GM21367 (cell line): ENCODE data around the gene ARHGEF3.

Experiments used
- ATAC-seq: cut with Tn5 transposase; IDR thresholded peaks from one replicate; pipeline ENCODE4 v1.9.1; 2021; ENCODE audit not compliant: unreplicated experiment

Gene ARHGEF3

DNA sequence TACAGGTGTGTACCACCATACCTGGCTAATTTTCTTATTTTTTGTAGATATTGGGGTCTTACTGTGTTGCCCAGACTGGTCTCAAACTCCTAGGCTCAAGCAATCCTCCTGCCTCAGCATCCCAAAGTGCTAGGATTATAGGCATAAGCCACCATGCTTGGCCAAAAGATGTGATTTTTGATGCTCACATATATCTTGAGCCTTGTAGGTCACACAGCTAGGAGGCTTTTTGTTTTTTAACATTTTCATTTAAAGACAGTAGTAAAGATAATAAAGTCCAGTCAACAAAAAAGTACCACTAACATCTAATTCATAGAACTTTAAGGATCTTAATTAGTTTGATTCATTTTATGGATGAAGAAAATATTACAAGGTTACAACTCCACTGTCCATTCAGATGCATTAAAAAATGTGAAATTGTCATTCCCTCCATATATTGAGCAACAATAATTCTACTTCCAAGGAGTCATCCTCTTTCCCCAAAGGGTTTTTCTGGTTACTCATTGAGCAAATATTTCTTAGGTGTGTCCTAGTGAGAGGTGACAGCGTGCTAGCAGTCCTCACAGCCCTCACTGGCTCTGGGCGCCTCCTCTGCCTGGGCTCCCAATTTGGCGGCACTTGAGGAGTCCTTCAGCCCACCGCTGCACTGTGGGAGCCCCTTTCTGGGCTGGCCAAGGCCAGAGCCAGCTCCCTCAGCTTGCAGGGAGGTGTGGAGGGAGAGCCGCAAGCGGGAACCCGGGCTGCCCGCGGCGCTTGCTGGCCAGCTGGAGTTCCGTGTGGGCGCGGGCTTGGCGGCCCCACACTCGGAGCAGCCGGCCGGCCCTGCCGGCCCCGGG lies 110.4 kb downstream of the ARHGEF3 start:
- no peak for ATAC-seq

DNA sequence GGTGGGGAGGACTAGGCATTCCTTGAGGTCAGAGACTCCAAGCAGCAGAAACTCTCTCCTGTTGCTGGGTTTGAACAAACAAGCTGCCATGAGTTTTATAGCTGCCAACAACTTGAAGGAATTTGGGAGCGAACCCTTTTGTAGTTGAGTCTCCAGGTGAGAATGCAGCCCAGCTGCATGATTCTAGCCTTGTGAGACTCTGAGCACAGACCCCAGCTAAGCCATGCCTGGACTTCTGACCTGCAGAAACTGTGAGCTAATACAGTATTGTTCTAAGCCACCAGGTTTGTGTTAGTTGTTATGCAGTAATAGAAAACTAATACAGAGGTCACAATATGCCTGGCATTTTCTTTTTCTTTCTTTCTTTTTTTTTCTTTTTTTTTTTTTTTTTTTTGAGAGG lies 112.4 kb downstream of the ARHGEF3 start:
- ATAC-seq: no peak

DNA sequence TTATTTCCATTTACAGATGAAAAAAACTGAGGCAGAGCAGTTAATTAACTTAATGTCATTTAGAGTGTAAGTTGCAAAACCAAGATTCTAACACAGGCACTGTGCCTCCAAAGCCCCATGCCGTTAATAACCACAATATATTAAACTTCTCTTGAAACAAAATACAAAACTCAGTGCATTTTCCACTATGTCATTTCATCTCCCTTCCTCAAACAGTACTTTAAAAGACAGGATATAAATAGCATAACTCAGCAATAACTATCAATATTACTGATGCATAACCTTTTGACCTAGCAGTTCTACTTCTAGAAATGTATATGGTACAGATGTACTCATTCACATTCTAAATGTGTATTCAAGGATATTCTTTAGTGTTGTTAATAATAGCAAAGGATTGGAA lies 113.6 kb downstream of the ARHGEF3 start:
- ATAC-seq: no peak

DNA sequence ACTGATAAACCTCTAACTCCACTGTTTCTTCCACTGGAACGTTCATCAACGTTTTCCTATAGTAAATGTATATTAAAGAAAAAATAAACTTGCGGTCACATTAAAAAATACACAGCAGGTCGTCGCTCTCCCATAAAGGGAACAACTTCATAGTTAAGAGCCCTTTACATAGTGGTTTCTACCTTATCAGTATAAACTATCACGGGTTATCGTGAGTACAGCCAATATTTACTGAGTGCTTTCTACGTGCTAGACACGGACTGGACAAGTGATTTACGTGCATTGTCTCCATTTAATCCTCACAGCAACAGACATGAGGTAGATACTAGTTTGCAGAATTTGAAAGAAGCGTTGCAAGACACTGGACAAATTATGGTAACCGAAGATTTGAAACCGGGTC lies 117.7 kb downstream of the ARHGEF3 start:
- no peak for ATAC-seq

DNA sequence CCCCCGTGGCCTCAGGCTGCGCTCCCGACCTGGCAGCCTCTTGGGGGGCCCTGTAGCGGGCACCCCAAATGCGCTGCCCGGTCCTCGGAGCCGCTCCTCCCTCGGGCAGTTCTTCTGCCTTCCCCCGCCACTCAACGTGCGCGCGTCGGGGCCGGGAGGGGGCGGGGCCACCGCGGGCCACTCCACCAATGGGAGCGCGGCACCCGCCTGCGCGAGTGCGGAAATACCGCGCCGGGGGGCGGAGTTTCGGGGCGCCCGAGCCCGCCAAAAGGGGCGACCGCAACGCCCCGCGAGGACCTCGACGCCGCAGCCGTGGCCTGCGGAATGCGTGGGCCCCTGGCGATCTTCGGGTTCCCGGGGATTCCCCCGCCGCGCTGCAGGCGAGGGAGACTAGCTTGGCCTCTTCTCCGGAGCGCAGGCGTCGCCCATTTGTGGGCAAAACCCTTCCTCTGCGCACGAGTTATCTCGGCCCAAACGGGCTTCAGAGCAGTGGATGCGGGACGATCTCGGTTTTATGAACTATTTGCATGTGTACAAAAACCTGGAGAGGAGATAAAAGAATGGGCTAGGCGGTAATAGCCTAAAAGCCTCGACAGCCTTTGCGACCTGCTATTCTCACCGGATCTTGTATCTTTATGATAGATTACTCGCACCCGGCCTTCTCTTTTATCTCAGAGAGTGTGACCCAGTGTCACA lies 118.5 kb downstream of the ARHGEF3 start, which contains the start of gene TASOR:
Gene TASOR (minus strand): TSS at position 144 of the 696 bp plus-strand sequence. CDS start 259 bp downstream, outside the sequence.
- peak; percentile 64 for ATAC-seq

DNA sequence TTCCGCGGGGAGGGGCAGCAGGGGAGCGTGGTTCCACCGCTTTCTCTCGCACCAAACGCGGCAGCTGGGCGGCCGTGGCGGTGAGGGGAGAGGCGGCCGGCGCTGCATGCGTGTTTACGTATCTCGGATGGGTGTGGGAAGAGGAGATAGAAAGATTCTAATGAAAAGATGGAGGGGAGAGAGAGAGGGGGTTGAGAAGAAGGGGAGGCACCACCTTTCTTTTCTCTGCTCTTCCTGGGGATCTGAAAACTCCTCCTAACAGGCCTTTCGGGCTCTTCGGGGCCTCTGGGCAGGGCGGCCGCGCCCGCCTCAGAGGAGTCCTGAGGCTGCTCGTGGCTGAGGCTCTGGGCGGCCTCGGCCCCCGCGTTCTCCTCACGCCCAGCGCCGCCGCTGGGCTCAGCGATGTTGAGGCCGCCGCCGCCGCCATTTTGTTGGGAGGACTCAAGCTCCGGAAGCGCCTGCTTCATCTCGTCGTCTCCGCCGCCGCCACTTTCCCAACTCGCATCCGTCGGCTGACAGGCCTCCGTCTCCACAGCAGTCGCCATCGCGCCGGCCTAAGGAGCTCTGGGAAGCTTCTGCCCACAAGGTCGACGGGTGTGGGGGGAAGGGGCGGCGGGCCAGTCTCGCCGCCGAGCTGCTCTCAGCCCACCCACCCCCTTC lies 119.2 kb downstream of the ARHGEF3 start:
- ATAC-seq: peak; percentile 51

DNA sequence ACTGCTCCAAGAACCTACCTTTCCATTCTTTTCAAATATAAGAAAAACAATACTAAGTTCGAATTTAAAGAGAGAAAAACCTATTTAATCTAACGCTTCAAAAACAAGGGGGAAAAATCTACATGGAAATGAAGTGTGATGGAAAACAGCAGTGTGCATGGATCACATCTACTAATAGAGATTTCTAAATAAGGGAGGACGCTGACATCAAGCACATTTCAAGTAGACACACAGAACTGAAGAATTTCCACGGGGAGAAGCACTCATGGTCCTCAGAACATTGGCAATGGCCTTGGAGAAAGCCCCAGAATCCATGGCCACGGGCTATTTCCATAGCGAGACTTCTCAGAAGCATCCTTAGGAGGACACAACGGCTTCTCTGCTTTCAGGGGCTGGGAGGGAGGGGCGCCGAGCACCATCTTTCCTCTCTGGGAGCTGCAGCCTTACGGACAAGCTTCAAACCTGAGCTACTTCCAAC lies 119.7 kb downstream of the ARHGEF3 start:
- no peak for ATAC-seq

DNA sequence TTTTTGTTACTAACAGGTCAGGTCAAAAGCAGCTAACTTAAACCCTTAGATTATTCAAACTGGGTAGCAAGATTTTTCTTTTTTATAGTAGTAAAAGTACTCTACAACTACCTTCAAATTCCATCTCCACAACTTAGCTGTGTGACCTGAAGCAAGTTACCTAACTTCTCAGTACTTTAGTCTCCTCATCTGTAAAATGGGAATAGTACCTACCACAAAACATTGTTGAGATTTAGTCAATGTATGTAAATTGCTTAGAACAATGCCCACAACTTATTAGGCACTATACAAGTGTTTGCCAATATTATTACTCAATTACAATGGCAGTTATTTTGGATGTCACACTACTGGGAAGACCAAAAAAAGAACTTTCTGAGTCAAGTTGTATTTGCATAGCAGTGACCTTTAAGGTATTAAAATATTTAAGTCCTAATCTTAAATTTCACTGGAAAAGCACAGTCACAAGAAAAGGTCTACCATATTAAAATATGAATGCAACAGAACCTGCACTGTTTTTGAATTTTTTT lies 121.6 kb downstream of the ARHGEF3 start:
- ATAC-seq: no peak
